SK-N-SH treated with all-trans-retinoic acid at 6 μM for 48 hours (cell line): ENCODE data around the gene ANGPTL1.

ENCODE experiments used
- ARNTL ChIP-seq: fragments of 450-650 bp; formaldehyde crosslinking; IDR thresholded peaks from 2 replicates; pipeline ENCODE4 v1.5.0; 2020; ENCODE audit warnings: low read depth, mild to moderate bottlenecking, moderate library complexity, borderline replicate concordance
- CSRNP3 ChIP-seq: fragments of 250-450 bp; sonication (Bioruptor Pico); IDR thresholded peaks from 2 replicates; pipeline ENCODE4 v1.5.1; 2021; ENCODE audit warnings: mild to moderate bottlenecking, moderate library complexity
- ESRRG ChIP-seq: fragments of 250-450 bp; sonication (Bioruptor Pico); IDR thresholded peaks from 2 replicates; pipeline ENCODE4 v1.6.1; 2021; ENCODE audit warnings: mild to moderate bottlenecking
- ISL1 ChIP-seq: fragments of 250-450 bp; sonication (Bioruptor Pico); IDR thresholded peaks from 2 replicates; pipeline ENCODE4 v2.1.2; 2022; ENCODE audit warnings: mild to moderate bottlenecking, moderate library complexity
- PATZ1 ChIP-seq: fragments of 250-450 bp; sonication (Bioruptor Pico); IDR thresholded peaks from 2 replicates; pipeline ENCODE4 v1.8.0; 2020; ENCODE audit warnings: mild to moderate bottlenecking, moderate library complexity, borderline replicate concordance
- PPARA ChIP-seq: fragments of 250-450 bp; sonication (Bioruptor Pico); IDR thresholded peaks from 2 replicates; pipeline ENCODE4 v1.5.0; 2020; ENCODE audit warnings: mild to moderate bottlenecking, borderline replicate concordance
- RARB ChIP-seq: fragments of 250-450 bp; sonication (Bioruptor Pico); IDR thresholded peaks from 2 replicates; pipeline ENCODE4 v1.8.0; 2021; ENCODE audit warnings: mild to moderate bottlenecking, moderate library complexity
- TCF4 ChIP-seq: fragments of 250-450 bp; sonication (Bioruptor Pico); IDR thresholded peaks from 2 replicates; pipeline ENCODE4 v1.8.0; 2021; ENCODE audit warnings: mild to moderate bottlenecking, moderate library complexity, borderline replicate concordance
- ZFP3 ChIP-seq: fragments of 250-450 bp; sonication (Bioruptor Pico); IDR thresholded peaks from 2 replicates; pipeline ENCODE4 v1.5.0; 2020; ENCODE audit warnings: mild to moderate bottlenecking, moderate library complexity
- ZFP30 ChIP-seq: fragments of 450-650 bp; formaldehyde crosslinking; IDR thresholded peaks from 2 replicates; pipeline ENCODE4 v1.5.0; 2022; ENCODE audit warnings: mild to moderate bottlenecking, moderate library complexity
- ZNF565 ChIP-seq: fragments of 450-650 bp; formaldehyde crosslinking; conservative IDR thresholded peaks from 2 replicates; pipeline ENCODE4 v1.5.0; 2020; ENCODE audit warnings: low read depth, mild to moderate bottlenecking, moderate library complexity
- ZNF70 ChIP-seq: fragments of 450-650 bp; formaldehyde crosslinking; IDR thresholded peaks from 2 replicates; pipeline ENCODE4 v1.5.0; 2020; ENCODE audit warnings: mild to moderate bottlenecking, moderate library complexity
- ZNF8 ChIP-seq: fragments of 450-650 bp; formaldehyde crosslinking; IDR thresholded peaks from 2 replicates; pipeline ENCODE4 v1.5.0; 2020; ENCODE audit warnings: mild to moderate bottlenecking, moderate library complexity

DNA sequence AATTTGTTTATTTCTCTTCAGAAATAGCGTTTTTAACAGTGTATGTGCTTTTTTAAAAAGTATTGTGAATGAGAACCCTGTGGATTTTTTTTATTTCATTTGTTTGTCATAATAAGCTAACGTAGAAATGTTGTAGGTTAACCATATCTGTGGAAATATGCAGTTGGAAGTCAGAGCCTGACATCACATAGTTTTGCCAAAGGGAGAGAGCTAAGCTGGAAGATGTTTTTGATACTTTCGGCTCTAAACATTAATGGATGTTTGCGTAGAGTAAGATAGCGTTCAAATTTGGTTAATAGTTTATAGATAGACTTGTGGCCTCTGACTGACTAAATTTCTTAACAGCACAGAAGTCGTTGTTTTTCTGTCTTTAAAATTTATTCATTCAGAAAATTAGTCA, 47.4 kb upstream of the ANGPTL1 start:
- TF ChIP-seq ZNF70 (CRISPR knock-in tag), result no peak
- TF ChIP-seq ZFP3, result no peak
- no peak for TF ChIP-seq PPARA
- TF ChIP-seq ZNF565 (CRISPR knock-in tag), result no peak
- no peak for TF ChIP-seq ZFP30 (CRISPR knock-in tag)
- TF ChIP-seq ESRRG (CRISPR knock-in tag), result no peak
- no peak for TF ChIP-seq ZNF8 (CRISPR knock-in tag)
- no peak for TF ChIP-seq ARNTL (CRISPR knock-in tag)
- TF ChIP-seq PATZ1 (CRISPR knock-in tag), result no peak
- TF ChIP-seq CSRNP3 (CRISPR knock-in tag), result no peak
- TF ChIP-seq ISL1 (CRISPR knock-in tag), result no peak
- TF ChIP-seq TCF4 (CRISPR knock-in tag), result no peak
- no peak for TF ChIP-seq RARB (CRISPR knock-in tag)
